SU-DHL-6 (cell line): ENCODE measurements around the gene CALML3.
"Not testable (repeated sequence)": the region's sequence is repeated elsewhere in the genome, so short reads cannot be mapped to it uniquely, and the experiment has no call there.

Experiments
- H2AFZ ChIP-seq: fragments of 200-600 bp; sonication (generic); 2 replicates; pipeline ENCODE4 v1.6.1; 2014; ENCODE audit warnings: low read depth, mild to moderate bottlenecking, moderate library complexity, mixed read lengths, antibody characterized with exemption, low read length; ENCODE audit not compliant: severe bottlenecking
- H3F3A ChIP-seq: fragments of 200-600 bp; shearing (Covaris generic); 2 replicates; pipeline ENCODE4 v1.6.0; 2016; ENCODE audit warnings: antibody characterized with exemption, mild to moderate bottlenecking; ENCODE audit not compliant: insufficient read depth
- H3K27ac ChIP-seq: fragments of 200-600 bp; sonication (generic); 2 replicates; pipeline ENCODE4 v1.5.1; 2016; ENCODE audit warnings: low read depth, mild to moderate bottlenecking, low read length, moderate library complexity, mixed read lengths
- H3K27me3 ChIP-seq: fragments of 200-600 bp; sonication (generic), shearing (Covaris generic); 2 replicates; pipeline ENCODE4 v1.6.0; 2014; ENCODE audit warnings: mild to moderate bottlenecking, low read length
- H3K36me3 ChIP-seq: fragments of 200-600 bp; sonication (generic); 2 replicates; pipeline ENCODE4 v1.6.1; 2014; ENCODE audit warnings: mild to moderate bottlenecking, low read length, mixed read lengths
- H3K4me2 ChIP-seq: fragments of 300-600, 200-600 bp; shearing (Covaris generic), sonication (generic); 2 replicates; pipeline ENCODE4 v1.6.0; 2014; ENCODE audit warnings: low read length, low read depth, mild to moderate bottlenecking; ENCODE audit not compliant: poor library complexity, severe bottlenecking
- H3K4me3 ChIP-seq: fragments of 200-600 bp; sonication (generic); 2 replicates; pipeline ENCODE4 v1.5.1; 2014; ENCODE audit warnings: antibody characterized with exemption, low read length, mild to moderate bottlenecking, mixed read lengths; ENCODE audit not compliant: insufficient read depth, poor library complexity, severe bottlenecking
- H3K79me2 ChIP-seq: fragments of 200-600 bp; sonication (generic); 2 replicates; pipeline ENCODE4 v1.6.1; 2014; ENCODE audit warnings: mild to moderate bottlenecking, low read length, moderate library complexity; ENCODE audit not compliant: insufficient read depth
- H3K9ac ChIP-seq: fragments of 200-600 bp; sonication (generic); 2 replicates; pipeline ENCODE4 v1.7.0; 2014; ENCODE audit warnings: mild to moderate bottlenecking, low read length
- H3K9me2 ChIP-seq: fragments of 200-600 bp; sonication (generic); replicated peaks from 2 replicates; pipeline ENCODE4 v1.6.1; 2014; ENCODE audit warnings: low read length; ENCODE audit not compliant: insufficient read depth
- H3K9me3 ChIP-seq: fragments of 200-600 bp; sonication (generic); 2 replicates; pipeline ENCODE4 v1.6.1; 2014; ENCODE audit warnings: low read length, mixed read lengths; ENCODE audit not compliant: insufficient read depth
- H4K20me1 ChIP-seq: fragments of 200-600 bp; sonication (generic); 2 replicates; pipeline ENCODE4 v1.6.1; 2014; ENCODE audit warnings: low read depth, mild to moderate bottlenecking, antibody characterized with exemption, low read length, moderate library complexity, mixed read lengths
- CTCF ChIP-seq: fragments of 200-600 bp; sonication (generic); IDR thresholded peaks from one replicate; pipeline ENCODE4 v1.5.1; 2017; ENCODE audit warnings: antibody characterized with exemption, mild to moderate bottlenecking, low read length, moderate library complexity; ENCODE audit not compliant: insufficient read depth, poor library complexity, severe bottlenecking
- EZH2phosphoT487 ChIP-seq: fragments of 200-600 bp; sonication (generic), shearing (Covaris generic); conservative IDR thresholded peaks from 2 replicates; pipeline ENCODE4 v1.6.1; 2018; ENCODE audit warnings: mild to moderate bottlenecking, antibody characterized with exemption, low read length, moderate library complexity, mixed read lengths

The CALML3 gene

GRCh38 chr10:5555881-5556280 lies 31.1 kb downstream of the CALML3 start:
- H3K4me2 ChIP-seq = no peak overlapping the region
- H3F3A ChIP-seq = no peaks in the 10 kb centered on the region
- H4K20me1 ChIP-seq = no peaks in the 10 kb centered on the region
- TF ChIP-seq EZH2phosphoT487 = no peak
- no peaks in the 10 kb centered on the region for H3K27me3 ChIP-seq
- no peaks in the 10 kb centered on the region for H3K9me3 ChIP-seq
- H3K4me3 ChIP-seq = no peak overlapping the region
- no peaks in the 10 kb centered on the region for H3K79me2 ChIP-seq
- no peaks in the 10 kb centered on the region for H3K9me2 ChIP-seq
- H3K36me3 ChIP-seq = no peaks in the 10 kb centered on the region
- no peak overlapping the region for H3K9ac ChIP-seq
- H2AFZ ChIP-seq = no peak overlapping the region
- H3K27ac ChIP-seq = no peak overlapping the region

GRCh38 chr10:5556576-5556975 lies 31.8 kb downstream of the CALML3 start:
- no peaks in the 10 kb centered on the region for H3K36me3 ChIP-seq
- H3F3A ChIP-seq = no peaks in the 10 kb centered on the region
- H4K20me1 ChIP-seq = no peaks in the 10 kb centered on the region
- no peak overlapping the region for H3K27ac ChIP-seq
- H3K9me2 ChIP-seq = no peaks in the 10 kb centered on the region
- H3K4me2 ChIP-seq = no peak overlapping the region
- no peak overlapping the region for H2AFZ ChIP-seq
- no peaks in the 10 kb centered on the region for H3K79me2 ChIP-seq
- no peak for TF ChIP-seq CTCF
- TF ChIP-seq EZH2phosphoT487 = no peak
- H3K9me3 ChIP-seq = no peaks in the 10 kb centered on the region
- H3K9ac ChIP-seq = no peak overlapping the region
- H3K4me3 ChIP-seq = no peak overlapping the region
- H3K27me3 ChIP-seq = no peaks in the 10 kb centered on the region

GRCh38 chr10:5557040-5557721 lies 32.4 kb downstream of the CALML3 start:
- H3K27me3 ChIP-seq = no peaks in the 10 kb centered on the region
- H4K20me1 ChIP-seq = no peaks in the 10 kb centered on the region
- no peak overlapping the region for H2AFZ ChIP-seq
- H3K9ac ChIP-seq = no peak overlapping the region
- no peaks in the 10 kb centered on the region for H3K9me3 ChIP-seq
- H3K79me2 ChIP-seq = no peaks in the 10 kb centered on the region
- no peak overlapping the region for H3K4me3 ChIP-seq
- no peak overlapping the region for H3K27ac ChIP-seq
- H3F3A ChIP-seq = no peaks in the 10 kb centered on the region
- TF ChIP-seq CTCF = no peak
- no peak for TF ChIP-seq EZH2phosphoT487
- no peaks in the 10 kb centered on the region for H3K9me2 ChIP-seq
- no peak overlapping the region for H3K4me2 ChIP-seq
- H3K36me3 ChIP-seq = no peaks in the 10 kb centered on the region

- TF ChIP-seq EZH2phosphoT487 = no peak
- TF ChIP-seq CTCF = no peak
- Histone ChIP-seq H3K79me2 (no peaks in the 10 kb centered on the region), H4K20me1 (no peaks in the 10 kb centered on the region), H3K27me3 (no peaks in the 10 kb centered on the region), H3K27ac (no peak overlapping the region), H3K9me3 (no peaks in the 10 kb centered on the region), H3K4me2 (no peak overlapping the region), H3K36me3 (no peaks in the 10 kb centered on the region), H3K9ac (no peak overlapping the region), H3F3A (no peaks in the 10 kb centered on the region), H2AFZ (no peak overlapping the region), H3K9me2 (no peaks in the 10 kb centered on the region), H3K4me3 (no peak overlapping the region)
These were observed 33.3 kb downstream of the CALML3 start for GRCh38 chr10:5557799-5558771.

- H4K20me1 ChIP-seq, H3K4me2 ChIP-seq, H3F3A ChIP-seq, H3K79me2 ChIP-seq, H3K27me3 ChIP-seq, H3K27ac ChIP-seq, H3K9me2 ChIP-seq, H3K9ac ChIP-seq, H3K9me3 ChIP-seq, H3K36me3 ChIP-seq, H3K4me3 ChIP-seq, H2AFZ ChIP-seq: not testable (repeated sequence)
These were observed 34.3 kb downstream of the CALML3 start for GRCh38 chr10:5559022-5559421.
